Measurements from ENCODE around the gene RAP1GDS1.

GRCh38 chr4:98485816-98486345, 224.7 kb downstream of the RAP1GDS1 start:
- TF ChIP-seq CTCF (conservative IDR thresholded peaks at IDR 0.05; ENCODE audit: low read depth, low read length) (no peak), EZH2phosphoT487 (IDR thresholded peaks at IDR 0.05; ENCODE audit: borderline replicate concordance, low read length) (no peak), EZH2 (IDR thresholded peaks at IDR 0.05; ENCODE audit: low read length, unreplicated experiment) (no peak)
